HepG2 (cell line): Measurements from ENCODE around the gene PEAK1.

ENCODE experiments used
- CEBPG ChIP-seq: IDR thresholded peaks from 2 replicates; pipeline ENCODE4 v1.6.1; 2016
- TAF15 ChIP-seq: fragments of 200-400 bp; formaldehyde crosslinking; IDR thresholded peaks from one replicate; pipeline ENCODE4 v1.6.1; 2018; ENCODE audit warnings: mild to moderate bottlenecking, low read depth, low read length; ENCODE audit not compliant: poor library complexity, severe bottlenecking
- ZMAT3 ChIP-seq: sonication (generic); formaldehyde crosslinking; conservative IDR thresholded peaks from 2 replicates; pipeline ENCODE4 v1.7.0; 2021; ENCODE audit warnings: missing genetic modification reagents

- TF ChIP-seq TAF15 (no peak), CEBPG (no peak), ZMAT3 (CRISPR knock-in tag) (no peak)
Observed at GRCh38 chr15:77111789-77112188, 308.1 kb downstream of the PEAK1 start.
